Mesenchymal stem cell (in vitro differentiated cells and primary cell): ENCODE measurements around the gene TALDO1.
"Not testable (repeated sequence)": the region's sequence is repeated elsewhere in the genome, so short reads cannot be mapped to it uniquely, and the experiment has no call there.

Source experiments
- DNase-seq: peaks from one replicate; pipeline ENCODE4 v3.0.0-alpha.2; 2013
- H2AFZ ChIP-seq: one replicate; pipeline ENCODE4 v1.6.1; 2013; ENCODE audit warnings: low read depth, mild to moderate bottlenecking, control low read depth, inconsistent platforms, low read length, moderate library complexity
- H2AK5ac ChIP-seq: 2 replicates; pipeline ENCODE4 v1.6.1; 2013; ENCODE audit warnings: low read length, moderate library complexity, mild to moderate bottlenecking, inconsistent platforms; ENCODE audit not compliant: severe bottlenecking
- H2BK120ac ChIP-seq: one replicate; pipeline ENCODE4 v1.6.1; 2013; ENCODE audit warnings: low read depth, mild to moderate bottlenecking, inconsistent platforms, low read length, moderate library complexity
- H2BK12ac ChIP-seq, 2 experiments: one replicate each; pipeline ENCODE4 v1.6.1; 2013; ENCODE audit warnings: inconsistent platforms in 2 of 2, low read length in 2 of 2, mild to moderate bottlenecking in 2 of 2, moderate library complexity in 2 of 2, control low read depth in 1 of 2
- H2BK15ac ChIP-seq: one replicate; pipeline ENCODE4 v1.6.1; 2013; ENCODE audit warnings: mild to moderate bottlenecking, low read depth, inconsistent platforms; ENCODE audit not compliant: poor library complexity, severe bottlenecking
- H2BK5ac ChIP-seq: 2 replicates; pipeline ENCODE4 v1.6.1; 2013; ENCODE audit warnings: low read depth, mild to moderate bottlenecking, low read length, control low read depth, inconsistent platforms; ENCODE audit not compliant: poor library complexity, severe bottlenecking
- H3K14ac ChIP-seq, 2 experiments: one replicate each; pipeline ENCODE4 v1.6.1; 2013; ENCODE audit warnings: inconsistent platforms in 2 of 2, low read length in 2 of 2, control low read depth in 1 of 2, mild to moderate bottlenecking in 1 of 2, moderate library complexity in 1 of 2
- H3K18ac ChIP-seq, 2 experiments: one replicate each; pipeline ENCODE4 v1.6.1; 2013; ENCODE audit warnings: inconsistent platforms in 2 of 2, low read length in 2 of 2, control low read depth in 1 of 2, low read depth in 1 of 2, mild to moderate bottlenecking in 1 of 2
- H3K23ac ChIP-seq, 2 experiments: one replicate each; pipeline ENCODE4 v1.6.1; 2013; ENCODE audit warnings: inconsistent platforms in 2 of 2, low read length in 2 of 2, mild to moderate bottlenecking in 2 of 2, moderate library complexity in 2 of 2, control low read depth in 1 of 2
- H3K27ac ChIP-seq: 2 replicates; pipeline ENCODE4 v1.5.1; 2013; ENCODE audit warnings: mild to moderate bottlenecking, moderate library complexity, low read length, control low read depth, inconsistent platforms; ENCODE audit not compliant: poor library complexity, severe bottlenecking
- H3K27me3 ChIP-seq, 2 experiments: 2 replicates each; pipeline versions ENCODE4 v1.6.1 to v1.7.0; 2013; ENCODE audit warnings: low read length in 2 of 2, mild to moderate bottlenecking in 2 of 2, moderate library complexity in 2 of 2, control low read depth in 1 of 2, inconsistent platforms in 1 of 2; ENCODE audit not compliant: control insufficient read depth in 1 of 2, insufficient read depth in 1 of 2
- H3K36me3 ChIP-seq, 2 experiments: 2 replicates each; pipeline versions ENCODE4 v1.6.1 to v1.7.0; 2013; ENCODE audit warnings: low read length in 2 of 2, control low read depth in 1 of 2, inconsistent platforms in 1 of 2, low read depth in 1 of 2, mild to moderate bottlenecking in 1 of 2; ENCODE audit not compliant: insufficient read depth in 2 of 2, control insufficient read depth in 1 of 2
- H3K4ac ChIP-seq, 2 experiments: one replicate each; pipeline ENCODE4 v1.6.1; 2013; ENCODE audit warnings: inconsistent platforms in 2 of 2, low read length in 2 of 2, mild to moderate bottlenecking in 2 of 2, moderate library complexity in 2 of 2, control low read depth in 1 of 2, low read depth in 1 of 2
- H3K4me1 ChIP-seq: 2 replicates; pipeline ENCODE4 v1.6.1; 2013; ENCODE audit warnings: low read depth, low read length, control low read depth; ENCODE audit not compliant: control insufficient read depth, insufficient read depth
- H3K4me2 ChIP-seq: 2 replicates; pipeline ENCODE4 v1.6.1; 2013; ENCODE audit warnings: low read length, mild to moderate bottlenecking, inconsistent platforms; ENCODE audit not compliant: poor library complexity, severe bottlenecking
- H3K4me3 ChIP-seq, 2 experiments: 2 replicates each; pipeline versions ENCODE4 v1.5.1 to v1.7.0; 2013; ENCODE audit warnings: low read length in 2 of 2, mild to moderate bottlenecking in 2 of 2, control low read depth in 1 of 2, low read depth in 1 of 2; ENCODE audit not compliant: insufficient read depth in 1 of 2
- H3K79me1 ChIP-seq: replicated peaks from 2 replicates; pipeline ENCODE4 v1.6.1; 2013; ENCODE audit warnings: mild to moderate bottlenecking, control low read depth, low read length, inconsistent platforms; ENCODE audit not compliant: poor library complexity, severe bottlenecking
- H3K9ac ChIP-seq: 2 replicates; pipeline ENCODE4 v1.7.0; 2013; ENCODE audit warnings: mild to moderate bottlenecking, low read length, moderate library complexity
- H3K9me3 ChIP-seq: 2 replicates; pipeline ENCODE4 v1.7.0; 2013; ENCODE audit warnings: mild to moderate bottlenecking, low read length; ENCODE audit not compliant: control insufficient read depth
- H4K8ac ChIP-seq: one replicate; pipeline ENCODE4 v1.6.1; 2013; ENCODE audit warnings: inconsistent platforms, mild to moderate bottlenecking, low read length, moderate library complexity
- H4K91ac ChIP-seq: one replicate; pipeline ENCODE4 v1.6.1; 2013; ENCODE audit warnings: mild to moderate bottlenecking, low read length, inconsistent platforms
- whole genome bisulfite sequencing: methylation state at CpG from one replicate; pipeline ENCODE4 v1.1.7; 2013; ENCODE audit warnings: mixed read lengths; 5-methylcytosine and 5-hydroxymethylcytosine counted together

The TALDO1 gene

DNA sequence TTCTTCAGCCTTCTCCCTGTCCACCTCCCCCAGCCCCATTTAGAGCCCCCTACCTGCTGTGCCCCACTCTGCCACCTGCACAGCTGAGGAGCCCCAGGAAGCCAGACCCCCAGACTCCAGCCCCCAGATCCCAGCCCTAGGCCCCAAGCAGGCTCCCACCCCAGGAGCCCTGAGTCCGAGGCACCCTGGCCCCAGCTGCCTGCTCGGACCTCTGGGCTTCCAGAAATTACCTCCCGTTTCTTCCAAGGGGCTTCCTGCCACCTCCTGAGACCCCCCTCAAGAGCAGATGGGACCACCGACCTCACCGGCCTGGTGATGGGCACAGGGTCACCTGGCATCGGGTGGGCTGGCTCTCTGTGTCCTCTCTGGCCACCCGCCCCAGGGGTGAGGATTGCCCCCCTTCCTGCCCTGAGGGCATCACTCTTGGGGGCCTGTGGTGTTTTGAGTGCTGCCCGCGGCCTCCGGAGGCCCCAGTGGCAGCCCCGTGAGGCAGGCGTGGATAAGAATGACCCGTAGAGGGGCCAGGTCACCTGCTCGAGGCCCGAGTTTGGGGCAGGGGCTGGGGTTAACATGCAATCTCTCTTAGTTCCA is 18.3 kb upstream of the TALDO1 start:
- peaks cover 48% of the 10 kb centered on the region for H3K4me1 ChIP-seq
- H4K91ac ChIP-seq: no peak overlapping the region
- peaks cover 10% of the 10 kb centered on the region for H3K79me1 ChIP-seq
- no peaks in the 10 kb centered on the region for H3K9me3 ChIP-seq
- H3K9ac ChIP-seq: peak overlapping the region; percentile 29
- H3K4me2 ChIP-seq: no peak overlapping the region
- no peak for DNase-seq
- H3K4ac ChIP-seq: no peak overlapping the region
- H2BK5ac ChIP-seq: no peak overlapping the region
- peaks cover 11 to 39% of the 10 kb centered on the region in 2 experiments for H3K36me3 ChIP-seq
- no peak overlapping the region for H3K23ac ChIP-seq
- no peak overlapping the region for H3K18ac ChIP-seq
- peaks cover 0 to 21% of the 10 kb centered on the region in 2 experiments for H3K27me3 ChIP-seq
- 93% methylated on average over 13 of the region's 15 CpGs for WGBS
- no peak overlapping the region for H2BK15ac ChIP-seq
- H2BK12ac ChIP-seq: no peak overlapping the region
- H2BK120ac ChIP-seq: no peak overlapping the region
- H3K4me3 ChIP-seq: no peak overlapping the region
- H3K27ac ChIP-seq: peak overlapping the region; percentile 13
- no peak overlapping the region for H2AK5ac ChIP-seq
- H4K8ac ChIP-seq: no peak overlapping the region
- no peak overlapping the region for H2AFZ ChIP-seq
- H3K14ac ChIP-seq: no peak overlapping the region

DNA sequence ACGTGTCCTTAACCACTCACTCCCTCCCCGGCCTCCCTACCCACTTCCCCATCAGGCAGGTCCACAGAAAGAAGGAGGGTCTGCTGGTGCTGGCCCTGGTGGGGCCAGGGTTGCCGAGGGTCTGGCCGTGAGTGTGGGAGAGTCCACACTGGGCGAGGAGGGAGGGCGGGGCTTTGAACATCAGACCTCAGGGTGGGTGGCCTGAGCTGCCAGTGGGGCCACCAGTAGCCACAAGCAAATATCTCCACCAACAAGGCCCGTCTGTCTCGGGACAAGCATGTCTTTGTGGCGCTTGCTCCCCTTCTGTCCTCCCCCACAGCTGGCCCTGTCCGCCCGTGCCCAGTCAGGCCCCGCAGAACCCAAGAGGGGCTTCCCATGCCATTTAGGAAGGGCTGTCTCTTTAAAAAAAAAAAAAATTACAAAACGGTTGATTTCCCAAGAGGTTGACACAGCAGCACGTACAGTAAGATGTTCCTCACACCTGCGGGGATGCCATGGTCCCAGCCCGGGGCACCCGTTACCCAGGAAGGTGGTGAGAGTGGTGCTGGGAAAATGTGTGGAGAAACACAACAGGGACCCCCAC is 17.7 kb upstream of the TALDO1 start:
- H3K4me3 ChIP-seq: no peak overlapping the region
- H3K18ac ChIP-seq: no peak overlapping the region
- no peak overlapping the region for H2BK12ac ChIP-seq
- H2AFZ ChIP-seq: no peak overlapping the region
- no peak overlapping the region for H3K14ac ChIP-seq
- H3K79me1 ChIP-seq: peaks cover 4% of the 10 kb centered on the region
- no peak overlapping the region for H2BK5ac ChIP-seq
- peaks cover 45% of the 10 kb centered on the region for H3K4me1 ChIP-seq
- WGBS: 83% methylated on average over 15 of the region's 17 CpGs
- peak overlapping the region; percentile 29 for H3K9ac ChIP-seq
- no peak overlapping the region for H3K4ac ChIP-seq
- no peak overlapping the region for H2BK15ac ChIP-seq
- no peak for DNase-seq
- H3K27me3 ChIP-seq: peaks cover 0 to 26% of the 10 kb centered on the region in 2 experiments
- H2BK120ac ChIP-seq: no peak overlapping the region
- H3K9me3 ChIP-seq: no peaks in the 10 kb centered on the region
- no peak overlapping the region for H3K4me2 ChIP-seq
- H3K27ac ChIP-seq: no peak overlapping the region
- no peak overlapping the region for H2AK5ac ChIP-seq
- peaks cover 5 to 33% of the 10 kb centered on the region in 2 experiments for H3K36me3 ChIP-seq
- no peak overlapping the region for H3K23ac ChIP-seq
- no peak overlapping the region for H4K91ac ChIP-seq
- no peak overlapping the region for H4K8ac ChIP-seq

DNA sequence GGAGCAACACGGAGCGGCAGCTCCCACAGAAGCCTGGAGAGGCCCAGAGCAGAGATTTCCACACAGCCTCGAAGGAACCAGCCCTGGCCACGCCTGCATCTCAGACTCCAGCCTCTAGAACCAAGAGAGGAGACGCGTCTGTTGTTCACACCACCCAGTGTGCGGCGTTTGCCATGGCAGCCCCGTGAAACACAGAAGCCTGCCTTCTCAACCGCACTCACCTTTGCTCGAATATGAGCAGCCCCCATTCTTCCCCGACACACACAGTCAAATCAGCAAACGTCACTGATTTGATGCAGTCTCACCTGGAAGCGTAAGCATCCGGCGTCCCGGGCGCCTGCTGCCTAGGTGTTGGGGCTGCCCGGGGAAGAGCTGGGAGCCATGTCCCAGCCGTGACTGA is 14.2 kb upstream of the TALDO1 start:
- Histone ChIP-seq H3K9ac (no peak overlapping the region), H2BK5ac (no peak overlapping the region), H3K4me1 (peaks cover 21% of the 10 kb centered on the region), H3K18ac (no peak overlapping the region), H3K9me3 (no peaks in the 10 kb centered on the region), H3K27ac (no peak overlapping the region), H3K36me3 (no peaks in the 10 kb centered on the region), H3K14ac (no peak overlapping the region), H2AK5ac (no peak overlapping the region), H2BK120ac (no peak overlapping the region), H3K4me2 (no peak overlapping the region), H3K4ac (no peak overlapping the region), H3K79me1 (no peaks in the 10 kb centered on the region), H3K4me3 (no peak overlapping the region), H4K91ac (no peak overlapping the region), H3K23ac (no peak overlapping the region), H2BK12ac (no peak overlapping the region), H3K27me3 (peaks cover 4 to 38% of the 10 kb centered on the region in 2 experiments), H2AFZ (no peak overlapping the region), H4K8ac (no peak overlapping the region), H2BK15ac (no peak overlapping the region)
- 86% methylated on average over 20 of the region's 20 CpGs for WGBS
- DNase-seq: no peak

DNA sequence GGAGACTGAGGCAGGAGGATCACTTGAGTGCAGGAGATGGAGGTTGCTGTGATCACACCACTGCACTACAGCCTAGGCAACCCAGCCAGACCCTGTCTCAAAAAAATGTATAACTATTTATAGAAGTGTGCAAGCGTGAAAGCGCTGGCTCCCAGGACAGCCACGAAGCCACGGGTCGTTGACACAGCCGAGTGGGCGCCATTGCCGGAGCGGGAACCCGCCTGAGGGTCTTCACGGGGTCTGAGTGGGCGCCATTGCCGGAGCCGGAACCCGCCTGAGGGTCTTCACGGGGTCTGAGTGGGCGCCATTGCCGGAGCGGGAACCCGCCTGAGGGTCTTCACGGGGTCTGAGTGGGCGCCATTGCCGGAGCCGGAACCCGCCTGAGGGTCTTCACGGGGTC is 12.7 kb upstream of the TALDO1 start:
- H3K18ac ChIP-seq, H2BK12ac ChIP-seq, H3K4me1 ChIP-seq, DNase-seq, H2BK120ac ChIP-seq, H3K9me3 ChIP-seq, H3K23ac ChIP-seq, H3K4me3 ChIP-seq, H2AFZ ChIP-seq, H3K36me3 ChIP-seq, H4K91ac ChIP-seq, H4K8ac ChIP-seq, H2BK5ac ChIP-seq, H3K14ac ChIP-seq, H2BK15ac ChIP-seq, H3K27ac ChIP-seq, H3K4me2 ChIP-seq, H3K79me1 ChIP-seq, H2AK5ac ChIP-seq, H3K4ac ChIP-seq, H3K9ac ChIP-seq: not testable (repeated sequence)
- H3K27me3 ChIP-seq: peaks cover 4 to 44% of the 10 kb centered on the region in 2 experiments
- WGBS: 96% methylated on average over 21 of the region's 26 CpGs
